ENCODE data around the gene FPGS. TPM values are rescaled to one million over a fixed set of nuclear protein-coding genes. Genes with fewer than 3 reads are reported as not detected.

Gene FPGS
- polyA plus RNA-seq, 2 of the 4 experiments (the other 2 are of a cell fraction) = 28.8 to 48.5 TPM

GRCh38 chr9:127770583-127770904 is 32.1 kb upstream of the FPGS start:
- DNase-seq (ENCODE audit: low read depth in 1 of 2, low spot score in 1 of 2) (no peak), ATAC-seq (no peak), FAIRE-seq (no peak)
- peaks cover 4% of the 10 kb centered on the region; the same call in 1 of the 3 replicates for H3K4me1 ChIP-seq
- peak overlapping the region in 1 of 2 experiments; percentile 54; a peak in 2 of 6 replicates for H3K27ac ChIP-seq
- no peak overlapping the region; the same call in 2 of the 3 replicates for H3K4me3 ChIP-seq
- CTCF ChIA-PET = interaction anchor here (0.8 to 15.5 kb wide), 9 partner anchors 13 to 153 kb away, joined by 3 to 157 read pairs (median 5); partner anchors contain the start of genes CDK9, SH2D3C and TOR2A
- POLR2A ChIA-PET = interaction anchor here (0.6 to 1.0 kb wide), 4 partner anchors 8 to 63 kb away, joined by 3 to 5 read pairs (median 4); partner anchors contain the start of gene CDK9
- H3K4me2 ChIP-seq = peak overlapping the region; percentile 74
- no peaks in the 10 kb centered on the region for H3K9me3 ChIP-seq
- no peak for TF ChIP-seq HOXB5 (CRISPR knock-in tag; IDR thresholded peaks at IDR 0.05)
- no peak for TF ChIP-seq CHD4 (IDR thresholded peaks at IDR 0.05; ENCODE audit: borderline replicate concordance)
- TF ChIP-seq EHMT2 (IDR thresholded peaks at IDR 0.05; ENCODE audit: low read depth) = no peak
- TF ChIP-seq FOSB (CRISPR knock-in tag; IDR thresholded peaks at IDR 0.05) = no peak
- no peak for TF ChIP-seq HOXA7 (CRISPR knock-in tag; IDR thresholded peaks at IDR 0.05)
- no peak for TF ChIP-seq RNF2 (IDR thresholded peaks at IDR 0.05; ENCODE audit: borderline replicate concordance, low read depth)
- no peak for TF ChIP-seq CHD2 (IDR thresholded peaks at IDR 0.05; ENCODE audit: low read length, partially characterized antibody)
- no peak for TF ChIP-seq KDM5A (IDR thresholded peaks at IDR 0.05)
- TF ChIP-seq KDM1A (IDR thresholded peaks at IDR 0.05; ENCODE audit: low read depth) = no peak
- TF ChIP-seq MYC (IDR thresholded peaks at IDR 0.05; ENCODE audit: borderline replicate concordance, low read length) = no peak
- no peak for TF ChIP-seq GATA3 (IDR thresholded peaks at IDR 0.05; ENCODE audit: borderline replicate concordance)
- no peak for TF ChIP-seq CBX2 (IDR thresholded peaks at IDR 0.05; ENCODE audit: borderline replicate concordance, low read depth)
- no peak for TF ChIP-seq FOSL2 (IDR thresholded peaks at IDR 0.05)
- no peak for TF ChIP-seq FOSL2 (CRISPR knock-in tag; IDR thresholded peaks at IDR 0.05)
- no peak for TF ChIP-seq ZNF302 (CRISPR knock-in tag; IDR thresholded peaks at IDR 0.05)
- WGBS (ENCODE audit: missing lambda C conversion rate) = 57% methylated on average over 3 of the region's 3 CpGs

- CTCF ChIA-PET = interaction anchor here (0.8 to 15.5 kb wide), 9 partner anchors 13 to 153 kb away, joined by 3 to 157 read pairs (median 5); partner anchors contain the start of genes CDK9, SH2D3C and TOR2A
- POLR2A ChIA-PET = interaction anchor here (0.6 to 1.0 kb wide), 7 partner anchors 9 to 232 kb away, joined by 3 to 5 read pairs (median 4); partner anchors contain the start of gene CDK9
- TF ChIP-seq MAZ (IDR thresholded peaks at IDR 0.05; ENCODE audit: borderline replicate concordance, low read depth, low read length) (no peak), RNF2 (IDR thresholded peaks at IDR 0.05; ENCODE audit: borderline replicate concordance, low read depth) (no peak), HOXB5 (CRISPR knock-in tag; IDR thresholded peaks at IDR 0.05) (peak; percentile 100), RARB (CRISPR knock-in tag; IDR thresholded peaks at IDR 0.05) (no peak), PBX3 (IDR thresholded peaks at IDR 0.05) (peak; percentile 6; the same call in 1 of the 2 replicates), JUNB (IDR thresholded peaks at IDR 0.05) (no peak), ESRRA (IDR thresholded peaks at IDR 0.05; ENCODE audit: borderline replicate concordance, low read length) (no peak), HEYL (CRISPR knock-in tag; IDR thresholded peaks at IDR 0.05) (no peak), NFE2L2 (conservative IDR thresholded peaks at IDR 0.05; ENCODE audit: low read length) (no peak), FOSB (CRISPR knock-in tag; IDR thresholded peaks at IDR 0.05) (no peak), EP300 (IDR thresholded peaks at IDR 0.05) (no peak), MAX (IDR thresholded peaks at IDR 0.05) (peak; percentile 46; the same call in 1 of the 2 replicates), KDM1A (IDR thresholded peaks at IDR 0.05; ENCODE audit: low read depth) (no peak), BCL3 (IDR thresholded peaks at IDR 0.05) (no peak)
- TF ChIP-seq, protein P1, sequence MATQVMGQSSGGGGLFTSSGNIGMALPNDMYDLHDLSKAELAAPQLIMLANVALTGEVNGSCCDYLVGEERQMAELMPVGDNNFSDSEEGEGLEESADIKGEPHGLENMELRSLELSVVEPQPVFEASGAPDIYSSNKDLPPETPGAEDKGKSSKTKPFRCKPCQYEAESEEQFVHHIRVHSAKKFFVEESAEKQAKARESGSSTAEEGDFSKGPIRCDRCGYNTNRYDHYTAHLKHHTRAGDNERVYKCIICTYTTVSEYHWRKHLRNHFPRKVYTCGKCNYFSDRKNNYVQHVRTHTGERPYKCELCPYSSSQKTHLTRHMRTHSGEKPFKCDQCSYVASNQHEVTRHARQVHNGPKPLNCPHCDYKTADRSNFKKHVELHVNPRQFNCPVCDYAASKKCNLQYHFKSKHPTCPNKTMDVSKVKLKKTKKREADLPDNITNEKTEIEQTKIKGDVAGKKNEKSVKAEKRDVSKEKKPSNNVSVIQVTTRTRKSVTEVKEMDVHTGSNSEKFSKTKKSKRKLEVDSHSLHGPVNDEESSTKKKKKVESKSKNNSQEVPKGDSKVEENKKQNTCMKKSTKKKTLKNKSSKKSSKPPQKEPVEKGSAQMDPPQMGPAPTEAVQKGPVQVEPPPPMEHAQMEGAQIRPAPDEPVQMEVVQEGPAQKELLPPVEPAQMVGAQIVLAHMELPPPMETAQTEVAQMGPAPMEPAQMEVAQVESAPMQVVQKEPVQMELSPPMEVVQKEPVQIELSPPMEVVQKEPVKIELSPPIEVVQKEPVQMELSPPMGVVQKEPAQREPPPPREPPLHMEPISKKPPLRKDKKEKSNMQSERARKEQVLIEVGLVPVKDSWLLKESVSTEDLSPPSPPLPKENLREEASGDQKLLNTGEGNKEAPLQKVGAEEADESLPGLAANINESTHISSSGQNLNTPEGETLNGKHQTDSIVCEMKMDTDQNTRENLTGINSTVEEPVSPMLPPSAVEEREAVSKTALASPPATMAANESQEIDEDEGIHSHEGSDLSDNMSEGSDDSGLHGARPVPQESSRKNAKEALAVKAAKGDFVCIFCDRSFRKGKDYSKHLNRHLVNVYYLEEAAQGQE (IDR thresholded peaks at IDR 0.05) = no peak
- TF ChIP-seq, protein P2, sequence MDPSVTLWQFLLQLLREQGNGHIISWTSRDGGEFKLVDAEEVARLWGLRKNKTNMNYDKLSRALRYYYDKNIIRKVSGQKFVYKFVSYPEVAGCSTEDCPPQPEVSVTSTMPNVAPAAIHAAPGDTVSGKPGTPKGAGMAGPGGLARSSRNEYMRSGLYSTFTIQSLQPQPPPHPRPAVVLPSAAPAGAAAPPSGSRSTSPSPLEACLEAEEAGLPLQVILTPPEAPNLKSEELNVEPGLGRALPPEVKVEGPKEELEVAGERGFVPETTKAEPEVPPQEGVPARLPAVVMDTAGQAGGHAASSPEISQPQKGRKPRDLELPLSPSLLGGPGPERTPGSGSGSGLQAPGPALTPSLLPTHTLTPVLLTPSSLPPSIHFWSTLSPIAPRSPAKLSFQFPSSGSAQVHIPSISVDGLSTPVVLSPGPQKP (IDR thresholded peaks at IDR 0.05; ENCODE audit: low read depth, low read length) = no peak
These were observed 31.6 kb upstream of the FPGS start for GRCh38 chr9:127770905-127771569.

More at GRCh38 chr9:127770905-127771569, 31.6 kb upstream of the FPGS start:
- peak overlapping the region; percentile 74 for H3K4me2 ChIP-seq
- H3K4me1 ChIP-seq = peaks cover 4% of the 10 kb centered on the region; the same call in 1 of the 3 replicates
- H3K4me3 ChIP-seq = peak overlapping the region; percentile 40
- WGBS (ENCODE audit: missing lambda C conversion rate) = 8% methylated on average over 26 of the region's 43 CpGs
- H3K27ac ChIP-seq = peak overlapping the region in 1 of 2 experiments; percentile 54; a peak in 2 of 6 replicates
- ATAC-seq = peak; percentile 92 to 98
- peak; percentile 86 to 98 for DNase-seq (ENCODE audit: low read depth in 1 of 2, low spot score in 1 of 2)
- H3K9me3 ChIP-seq = no peaks in the 10 kb centered on the region
- FAIRE-seq = no peak

All from A549 (cell line).